Colonic mucosa (tissue), 4 donors: ENCODE data around the gene C6orf47. TPM values are rescaled to one million over a fixed set of nuclear protein-coding genes. Genes with fewer than 3 reads are reported as not detected.

ENCODE experiments used
- DNase-seq: peaks from one replicate; pipeline ENCODE4 v3.0.0-alpha.2; 2020
- H3K27ac ChIP-seq: fragments of 200-600 bp; one replicate; pipeline ENCODE4 v1.8.0; 2021
- H3K27me3 ChIP-seq: fragments of 200-600 bp; one replicate; pipeline ENCODE4 v1.8.0; 2021
- H3K36me3 ChIP-seq: fragments of 200-600 bp; one replicate; pipeline ENCODE4 v1.8.0; 2021
- H3K4me1 ChIP-seq: fragments of 200-600 bp; one replicate; pipeline ENCODE4 v1.8.0; 2021; ENCODE audit warnings: mild to moderate bottlenecking
- H3K4me3 ChIP-seq: fragments of 200-600 bp; one replicate; pipeline ENCODE4 v1.8.0; 2021
- H3K9ac ChIP-seq, 2 donors: one replicate each; pipeline ENCODE4 v1.7.0; 2013; ENCODE audit warnings: control low read depth in 2 of 2, low read depth in 2 of 2, low read length in 2 of 2
- H3K9me3 ChIP-seq: fragments of 200-600 bp; one replicate; pipeline ENCODE4 v1.8.0; 2021
- CTCF ChIP-seq: fragments of 200-600 bp; IDR thresholded peaks from one replicate; pipeline ENCODE4 v1.8.0; 2022; ENCODE audit warnings: antibody characterized with exemption, mild to moderate bottlenecking
- intact Hi-C: fragments of 100-400 bp; cut with DNase I; formaldehyde crosslinking; loops from one replicate; pipeline ENCODE4 v1.14.1; 2022
- total RNA-seq, 2 donors: library from RNA; stranded (reverse); fragmentation: NEBNext Ultra II Directional in 1 of 2; extraction: Animal tissue kit (Norgen Biotek cat#: 25700) in 1 of 2; gene quantifications; one replicate each; pipeline ENCODE4 v1.2.1, GENCODE V29; 2021
- donor health status: healthy.
- donor health status: DM: no; HTN: no; CAD: no.
- donor health status: DM: no; HTN: no; CAD: no.

C6orf47 gene
- total RNA-seq, 2 donors from 2014 or later = 28.3 to 32.8 TPM

- H3K4me3 ChIP-seq = peak overlapping the region; percentile 68
- peak overlapping the region; percentile 93 for H3K27ac ChIP-seq
- no peaks in the 10 kb centered on the region for H3K9me3 ChIP-seq
- H3K4me1 ChIP-seq = peaks cover 4% of the 10 kb centered on the region
- H3K27me3 ChIP-seq = no peaks in the 10 kb centered on the region
- DNase-seq = peak; percentile 97
- intact Hi-C loops = loop anchor here (5.0 kb wide), 1 partner anchor 37 kb away; the partner anchor contains the start of gene APOM
- no peaks in the 10 kb centered on the region for H3K36me3 ChIP-seq
- H3K9ac ChIP-seq = peak overlapping the region; percentile 58 to 64
- TF ChIP-seq CTCF = no peak
Observed at GRCh38 chr6:31619805-31620585, 40.6 kb downstream of the C6orf47 start.

GRCh38 chr6:31617010-31617409, 43.6 kb downstream of the C6orf47 start:
- Histone ChIP-seq H3K36me3 (no peaks in the 10 kb centered on the region), H3K27me3 (no peaks in the 10 kb centered on the region), H3K27ac (no peak overlapping the region), H3K9ac (no peak overlapping the region), H3K9me3 (no peaks in the 10 kb centered on the region), H3K4me3 (no peak overlapping the region), H3K4me1 (peaks cover 3% of the 10 kb centered on the region)
- no peak for DNase-seq
- intact Hi-C loops = no loop called here
- TF ChIP-seq CTCF = no peak

GRCh38 chr6:31615748-31616147, 44.8 kb downstream of the C6orf47 start:
- no peak overlapping the region for H3K9ac ChIP-seq
- intact Hi-C loops = no loop called here
- no peak overlapping the region for H3K4me3 ChIP-seq
- H3K27me3 ChIP-seq = no peaks in the 10 kb centered on the region
- H3K9me3 ChIP-seq = no peaks in the 10 kb centered on the region
- H3K4me1 ChIP-seq = no peaks in the 10 kb centered on the region
- DNase-seq = no peak
- no peak for TF ChIP-seq CTCF
- no peaks in the 10 kb centered on the region for H3K36me3 ChIP-seq
- H3K27ac ChIP-seq = peak overlapping the region; percentile 32

GRCh38 chr6:31614684-31615578, 45.6 kb downstream of the C6orf47 start, which contains the start of gene AIF1:
Gene AIF1, plus strand, starts transcription at chr6:31615234. Its CDS starts 96 bp downstream, at chr6:31615330.
- DNase-seq = no peak
- Histone ChIP-seq H3K9ac (peak within 1 kb of the TSS in 1 of 2 donors; percentile 44), H3K9me3 (no peaks in the 10 kb centered on the region), H3K4me3 (no peak within 1 kb of the TSS), H3K4me1 (no peaks in the 10 kb centered on the region), H3K27ac (peak within 1 kb of the TSS; percentile 32), H3K36me3 (no peaks in the 10 kb centered on the region), H3K27me3 (no peaks in the 10 kb centered on the region)
- intact Hi-C loops = no loop called here
- no peak for TF ChIP-seq CTCF

- no peaks in the 10 kb centered on the region for H3K9me3 ChIP-seq
- no peak overlapping the region for H3K27ac ChIP-seq
- intact Hi-C loops = no loop called here
- no peaks in the 10 kb centered on the region for H3K36me3 ChIP-seq
- H3K4me3 ChIP-seq = no peak overlapping the region
- H3K9ac ChIP-seq = no peak overlapping the region
- no peak for TF ChIP-seq CTCF
- H3K27me3 ChIP-seq = no peaks in the 10 kb centered on the region
- H3K4me1 ChIP-seq = no peaks in the 10 kb centered on the region
- no peak for DNase-seq
Observed at GRCh38 chr6:31614075-31614619, 46.4 kb downstream of the C6orf47 start.
